Measurements from ENCODE around the gene ZNF317.
"Not testable (repeated sequence)": the region's sequence is repeated elsewhere in the genome, so short reads cannot be mapped to it uniquely, and the experiment has no call there.

ZNF317 gene

DNA sequence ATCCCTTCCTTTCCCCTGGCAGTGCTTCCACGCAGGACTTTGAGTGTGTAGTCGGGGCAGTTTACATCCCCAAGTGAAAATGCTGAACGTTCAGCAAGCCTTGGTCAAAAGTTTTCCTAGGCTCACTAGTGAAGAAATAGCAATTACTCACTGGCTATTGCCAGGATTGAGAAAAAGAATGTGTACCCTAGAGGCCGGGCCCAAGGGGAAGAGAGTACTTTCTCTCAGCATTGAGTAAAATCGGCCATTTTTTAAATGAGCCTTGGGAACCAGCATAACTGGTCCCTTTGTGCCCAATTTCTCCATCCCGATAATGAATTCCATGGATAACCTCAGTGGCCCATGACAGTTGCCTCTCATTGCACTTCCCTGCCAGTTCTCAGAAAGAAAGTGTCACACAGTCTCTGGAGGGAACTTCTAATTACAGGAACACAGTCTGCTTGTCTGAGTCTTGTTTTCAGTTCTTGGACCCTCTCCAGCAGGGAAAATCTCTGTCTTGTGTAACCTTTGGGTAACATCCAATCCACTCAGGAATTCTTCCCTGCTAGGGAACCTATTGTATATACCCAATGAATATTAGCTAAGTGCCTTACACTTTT is 31.3 kb downstream of the ZNF317 start:
- no peak for DNase-seq (ENCODE audit: low read depth in 1 of 2, low spot score in 1 of 2)

DNA sequence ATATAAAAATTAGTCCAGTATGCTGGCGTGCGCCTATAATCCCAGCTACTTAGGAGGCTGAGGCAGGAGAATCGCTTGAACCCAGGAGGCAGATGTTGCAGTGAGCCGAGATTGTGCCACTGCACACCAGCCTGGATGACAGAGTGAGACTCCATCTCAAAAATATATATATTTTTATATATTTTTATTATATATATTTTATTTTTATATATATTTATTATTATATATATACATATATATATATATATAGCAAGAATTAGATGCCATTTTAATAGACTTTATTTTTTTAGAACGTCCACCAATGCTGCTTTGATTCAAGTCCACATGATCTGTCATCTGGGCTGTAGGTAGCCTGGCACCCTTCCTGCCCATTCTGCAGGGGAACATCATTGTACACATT is 35.1 kb downstream of the ZNF317 start:
- no peak for DNase-seq (ENCODE audit: low read depth in 1 of 2, low spot score in 1 of 2)

DNA sequence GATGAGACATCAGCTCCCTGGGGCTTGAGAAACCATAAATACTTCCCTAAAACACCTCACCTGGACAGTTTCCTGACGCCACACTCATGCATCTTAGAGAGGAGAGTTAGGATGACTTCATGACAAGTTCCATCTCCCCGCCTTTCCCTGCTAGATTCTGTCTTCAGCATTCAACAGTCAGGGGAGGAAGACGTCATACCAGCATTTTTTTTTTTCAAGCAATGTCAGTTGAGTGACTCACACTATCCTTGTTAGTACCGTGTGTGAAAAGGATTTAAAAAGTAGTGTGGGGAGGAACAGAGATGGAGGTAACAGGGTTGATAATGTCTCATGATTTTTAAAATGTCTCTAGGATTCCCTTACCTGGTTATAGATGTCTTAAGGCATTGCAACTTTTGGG is 38.7 kb downstream of the ZNF317 start, which contains the start of gene OR7D2:
OR7D2 (plus strand) TSS at position 79 of the 400 bp plus-strand sequence. CDS start 6,803 bp downstream, outside the sequence.
- DNase-seq (ENCODE audit: low read depth in 1 of 2, low spot score in 1 of 2) = no peak

DNA sequence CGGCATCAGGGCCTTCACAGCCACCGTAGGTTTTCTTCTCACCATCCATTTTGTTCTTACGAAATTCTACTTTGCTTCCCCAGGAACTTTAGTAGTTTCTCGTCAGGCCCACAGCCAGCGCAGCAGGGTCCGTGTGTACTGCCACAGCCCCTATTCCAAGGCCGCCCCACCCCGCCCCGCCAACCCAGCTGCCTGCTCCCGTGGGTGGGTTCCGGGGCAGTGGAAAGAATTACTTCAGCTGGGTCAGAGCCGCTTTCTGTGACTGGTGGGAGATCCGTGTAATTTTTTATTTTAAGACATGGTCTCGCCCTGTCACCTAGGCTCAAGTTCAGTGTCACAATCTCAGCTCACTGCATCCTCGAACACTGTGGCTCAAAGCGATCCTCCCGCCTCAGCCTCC is 42.8 kb downstream of the ZNF317 start:
- no peak for DNase-seq (ENCODE audit: low read depth in 1 of 2, low spot score in 1 of 2)

DNA sequence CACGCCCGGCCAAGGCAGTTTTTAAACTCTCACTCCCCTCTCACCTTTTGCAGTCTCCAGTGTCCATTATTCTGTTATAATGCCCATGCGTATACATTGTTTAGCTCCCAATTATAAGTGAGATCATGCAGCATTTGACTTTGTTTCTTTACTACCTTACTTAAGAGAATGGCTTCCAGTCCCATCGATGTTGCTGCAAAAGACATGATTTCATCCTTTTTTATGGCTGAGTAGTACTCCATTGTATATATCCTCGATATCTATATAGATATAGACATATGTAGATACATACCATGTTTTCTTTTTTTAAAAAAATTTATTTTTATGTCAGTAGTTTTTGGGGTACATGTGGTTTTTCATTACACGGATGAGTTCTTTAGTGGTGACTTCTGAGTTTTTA is 47.0 kb downstream of the ZNF317 start:
- DNase-seq (ENCODE audit: low read depth in 1 of 2, low spot score in 1 of 2) = no peak

DNA sequence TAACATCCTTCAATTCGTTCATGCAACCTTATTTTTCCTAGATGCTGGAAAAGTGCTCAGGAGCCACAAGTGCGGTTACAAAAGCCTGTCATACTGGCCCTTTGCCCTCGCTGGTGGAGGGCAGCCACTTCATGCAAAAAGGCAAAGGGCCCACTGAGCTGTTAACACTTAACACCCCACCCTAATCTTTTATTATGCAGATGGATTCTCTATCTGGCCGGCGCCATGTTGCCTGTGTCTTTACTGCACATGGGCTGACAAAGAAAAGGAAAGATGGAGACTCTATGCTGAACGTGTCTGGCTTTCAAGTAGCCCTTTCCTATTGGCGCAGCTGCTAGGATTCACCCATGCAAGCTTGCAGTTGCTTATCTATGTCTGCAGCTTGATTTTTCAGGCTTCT is 49.3 kb downstream of the ZNF317 start:
- DNase-seq (ENCODE audit: low read depth in 1 of 2, low spot score in 1 of 2) = no peak

DNA sequence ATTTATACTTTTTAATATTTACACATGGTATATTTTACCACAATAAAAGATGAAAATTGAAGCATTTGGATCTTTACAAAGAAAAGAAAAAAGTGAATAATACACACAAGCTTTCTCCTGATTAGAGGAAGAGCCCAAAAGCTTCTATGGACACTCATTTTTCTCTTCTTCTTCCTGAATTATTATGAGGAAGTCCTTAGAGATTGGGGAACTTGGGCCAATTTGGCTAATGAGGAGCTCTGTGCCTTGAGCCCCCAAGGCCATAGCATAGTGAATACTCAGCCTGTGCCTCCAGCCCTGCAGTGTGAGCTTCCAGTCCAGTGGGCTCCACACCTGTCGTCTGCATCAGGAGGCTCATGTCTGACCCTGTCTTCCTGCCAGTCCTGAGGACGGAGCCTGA is 57.8 kb downstream of the ZNF317 start:
- not testable (repeated sequence) for DNase-seq (ENCODE audit: low read depth in 1 of 2, low spot score in 1 of 2)

DNA sequence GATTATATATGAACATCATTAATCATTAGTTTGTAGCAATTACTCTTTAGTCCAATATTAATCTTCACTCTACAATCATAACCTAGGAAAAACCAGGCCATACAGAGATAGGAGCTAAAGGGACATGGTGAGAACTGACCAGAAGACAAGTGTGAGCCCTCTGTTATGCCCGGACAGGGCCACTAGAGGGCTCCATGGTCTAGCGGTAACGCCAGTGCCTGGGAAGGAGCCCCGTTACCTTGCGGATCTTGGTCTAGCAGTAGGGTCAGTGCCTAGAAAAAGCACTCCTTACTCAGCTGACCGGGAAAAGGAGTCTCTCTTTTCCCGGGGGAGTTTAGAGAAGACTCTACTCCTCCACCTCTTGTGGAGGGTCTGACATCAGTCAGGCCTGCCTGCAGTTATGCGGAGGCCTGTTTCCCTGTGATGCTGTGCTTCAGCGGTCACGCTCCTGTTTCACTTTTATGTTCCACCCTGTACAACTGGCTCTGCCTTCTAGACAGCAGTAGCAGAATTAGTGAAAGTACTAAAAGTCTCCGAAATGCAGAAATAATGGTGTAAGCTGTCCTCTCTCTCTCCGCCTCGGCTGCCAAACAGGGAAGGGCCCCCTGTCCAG is 65.4 kb downstream of the ZNF317 start:
- peak; percentile 32 to 46 for DNase-seq (ENCODE audit: low read depth in 1 of 2, low spot score in 1 of 2)

Data from stimulated activated CD4-positive, alpha-beta T cell treated with anti-CD3 and anti-CD28 coated beads, Interleukin-15, amount 100 ng/mL, for 1 hour (primary cell).